HG03045 (cell line): ENCODE measurements around the gene PPM1L.

ENCODE experiments used
- ATAC-seq: cut with Tn5 transposase; IDR thresholded peaks from one replicate; pipeline ENCODE4 v1.9.1; 2021; ENCODE audit warnings: mild to moderate bottlenecking, moderate library complexity; ENCODE audit not compliant: unreplicated experiment

The PPM1L gene

GRCh38 chr3:160842021-160843005 is 86.3 kb downstream of the PPM1L start:
- no peak for ATAC-seq

GRCh38 chr3:160851629-160852210 is 95.7 kb downstream of the PPM1L start:
- ATAC-seq = no peak

- ATAC-seq = no peak
Observed at GRCh38 chr3:160852856-160853255, 96.8 kb downstream of the PPM1L start.

GRCh38 chr3:160856450-160856849 is 100.4 kb downstream of the PPM1L start:
- no peak for ATAC-seq

GRCh38 chr3:160857476-160858119 is 101.6 kb downstream of the PPM1L start:
- ATAC-seq = no peak

- no peak for ATAC-seq
Observed at GRCh38 chr3:160860346-160860745, 104.3 kb downstream of the PPM1L start.

GRCh38 chr3:160869825-160870224 is 113.8 kb downstream of the PPM1L start:
- ATAC-seq = no peak

- ATAC-seq = no peak
Observed at GRCh38 chr3:160870327-160870726, 114.3 kb downstream of the PPM1L start.

GRCh38 chr3:160874736-160875135 is 118.7 kb downstream of the PPM1L start:
- ATAC-seq = no peak

GRCh38 chr3:160876643-160877042 is 120.6 kb downstream of the PPM1L start:
- ATAC-seq = no peak

GRCh38 chr3:160879859-160880258 is 123.8 kb downstream of the PPM1L start:
- ATAC-seq = no peak

- no peak for ATAC-seq
Observed at GRCh38 chr3:160883373-160883772, 127.3 kb downstream of the PPM1L start.

GRCh38 chr3:160885791-160886286 is 129.8 kb downstream of the PPM1L start:
- peak; percentile 61 for ATAC-seq

- ATAC-seq = peak; percentile 87
Observed at GRCh38 chr3:160886421-160886820, 130.4 kb downstream of the PPM1L start.

- ATAC-seq = no peak
Observed at GRCh38 chr3:160893207-160893606, 137.2 kb downstream of the PPM1L start.

GRCh38 chr3:160904691-160905090 is 148.7 kb downstream of the PPM1L start:
- no peak for ATAC-seq

- ATAC-seq = no peak
Observed at GRCh38 chr3:160906646-160907045, 150.6 kb downstream of the PPM1L start.

- no peak for ATAC-seq
Observed at GRCh38 chr3:160909917-160910316, 153.9 kb downstream of the PPM1L start.

GRCh38 chr3:160911411-160911810 is 155.4 kb downstream of the PPM1L start:
- no peak for ATAC-seq

GRCh38 chr3:160916472-160916871 is 160.4 kb downstream of the PPM1L start:
- no peak for ATAC-seq

- ATAC-seq = no peak
Observed at GRCh38 chr3:160919942-160920341, 163.9 kb downstream of the PPM1L start.
